22Rv1 (cell line): Measurements from ENCODE around the gene ATF7IP2.
A peak's percentile ranks its signal among the peaks of the same experiment; 100 is the strongest.
"Not testable (repeated sequence)": the region's sequence is repeated elsewhere in the genome, so short reads cannot be mapped to it uniquely, and the experiment has no call there.

Experiments
- H3K27ac ChIP-seq: fragments of 450-650 bp; 2 replicates; pipeline ENCODE4 v1.5.1; 2017
- ZFX ChIP-seq: fragments of 450-650 bp; IDR thresholded peaks from 2 replicates; pipeline ENCODE4 v1.6.1; 2017; ENCODE audit warnings: antibody characterized with exemption, borderline replicate concordance
- TF ChIP-seq, protein P1 (sequence below): fragments of 450-650 bp; IDR thresholded peaks from 2 replicates; pipeline ENCODE4 v1.5.1; 2017; ENCODE audit warnings: mild to moderate bottlenecking

Gene ATF7IP2

GRCh38 chr16:10385725-10386516 is at the start of gene ATF7IP2:
ATF7IP2 (plus strand) TSS chr16:10386061; CDS start chr16:10430621, 44,560 bp downstream.
- TF ChIP-seq, protein P1, sequence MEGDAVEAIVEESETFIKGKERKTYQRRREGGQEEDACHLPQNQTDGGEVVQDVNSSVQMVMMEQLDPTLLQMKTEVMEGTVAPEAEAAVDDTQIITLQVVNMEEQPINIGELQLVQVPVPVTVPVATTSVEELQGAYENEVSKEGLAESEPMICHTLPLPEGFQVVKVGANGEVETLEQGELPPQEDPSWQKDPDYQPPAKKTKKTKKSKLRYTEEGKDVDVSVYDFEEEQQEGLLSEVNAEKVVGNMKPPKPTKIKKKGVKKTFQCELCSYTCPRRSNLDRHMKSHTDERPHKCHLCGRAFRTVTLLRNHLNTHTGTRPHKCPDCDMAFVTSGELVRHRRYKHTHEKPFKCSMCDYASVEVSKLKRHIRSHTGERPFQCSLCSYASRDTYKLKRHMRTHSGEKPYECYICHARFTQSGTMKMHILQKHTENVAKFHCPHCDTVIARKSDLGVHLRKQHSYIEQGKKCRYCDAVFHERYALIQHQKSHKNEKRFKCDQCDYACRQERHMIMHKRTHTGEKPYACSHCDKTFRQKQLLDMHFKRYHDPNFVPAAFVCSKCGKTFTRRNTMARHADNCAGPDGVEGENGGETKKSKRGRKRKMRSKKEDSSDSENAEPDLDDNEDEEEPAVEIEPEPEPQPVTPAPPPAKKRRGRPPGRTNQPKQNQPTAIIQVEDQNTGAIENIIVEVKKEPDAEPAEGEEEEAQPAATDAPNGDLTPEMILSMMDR = no peak
- TF ChIP-seq ZFX = no peak
- peak within 1 kb of the TSS; percentile 67 for H3K27ac ChIP-seq

DNA sequence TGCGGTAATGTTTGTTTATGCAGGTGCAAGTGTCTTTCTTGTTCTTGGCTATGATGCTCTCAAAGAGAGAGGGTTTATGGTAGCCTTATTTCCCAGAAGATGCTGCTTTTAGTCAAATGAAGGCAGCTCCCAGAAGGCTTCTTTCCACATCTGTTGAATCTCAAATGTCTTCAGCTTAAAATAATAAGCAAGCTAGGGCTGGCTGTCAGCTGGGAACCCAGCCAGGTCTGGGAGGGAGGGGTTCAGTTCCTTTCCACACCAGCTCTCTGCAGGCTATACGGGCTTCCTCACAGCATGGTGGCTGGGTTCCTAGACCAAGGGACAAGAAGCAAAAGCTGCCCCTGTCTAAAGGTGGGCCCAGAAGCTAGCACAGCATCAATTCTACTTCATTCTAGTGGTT is 47.4 kb upstream of the ATF7IP2 start:
- TF ChIP-seq, protein P1 = no peak
- no peak for TF ChIP-seq ZFX
- no peak overlapping the region for H3K27ac ChIP-seq

- no peak overlapping the region for H3K27ac ChIP-seq
- TF ChIP-seq ZFX = no peak
- TF ChIP-seq, protein P1 = no peak
Measured at GRCh38 chr16:10339777-10340732, 45.8 kb upstream of the ATF7IP2 start.

DNA sequence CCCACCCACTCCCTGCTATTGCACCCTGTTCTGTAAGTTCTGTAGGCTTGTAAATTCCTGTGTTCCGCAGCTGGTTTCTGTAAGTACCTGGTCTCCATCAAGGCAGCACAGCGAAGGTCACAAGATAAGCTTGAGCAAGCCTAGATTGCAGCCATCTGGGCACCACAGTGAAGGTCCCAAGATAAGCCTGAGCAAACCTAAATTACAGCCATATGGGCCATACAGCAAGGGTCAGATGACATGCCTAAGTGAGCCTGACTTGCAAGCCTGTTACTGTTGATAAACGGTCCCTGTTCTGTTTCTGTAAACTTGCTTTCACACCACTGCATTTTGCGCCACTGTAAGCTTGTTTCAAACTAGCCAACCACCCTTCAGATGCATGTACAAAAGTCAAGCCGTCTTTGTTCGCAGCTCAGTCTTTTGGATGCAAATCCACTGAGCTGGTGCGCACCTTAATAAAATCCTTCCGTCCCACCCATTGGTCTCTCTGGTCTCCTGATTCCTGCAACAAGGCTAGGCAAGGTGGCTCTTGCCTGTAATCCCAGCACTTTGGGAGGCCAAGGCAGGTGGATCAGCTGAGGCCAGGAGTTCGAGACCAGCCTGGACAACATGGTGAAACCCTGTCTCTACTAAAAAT is 42.6 kb upstream of the ATF7IP2 start:
- no peak overlapping the region for H3K27ac ChIP-seq
- TF ChIP-seq, protein P1 = no peak
- no peak for TF ChIP-seq ZFX

DNA sequence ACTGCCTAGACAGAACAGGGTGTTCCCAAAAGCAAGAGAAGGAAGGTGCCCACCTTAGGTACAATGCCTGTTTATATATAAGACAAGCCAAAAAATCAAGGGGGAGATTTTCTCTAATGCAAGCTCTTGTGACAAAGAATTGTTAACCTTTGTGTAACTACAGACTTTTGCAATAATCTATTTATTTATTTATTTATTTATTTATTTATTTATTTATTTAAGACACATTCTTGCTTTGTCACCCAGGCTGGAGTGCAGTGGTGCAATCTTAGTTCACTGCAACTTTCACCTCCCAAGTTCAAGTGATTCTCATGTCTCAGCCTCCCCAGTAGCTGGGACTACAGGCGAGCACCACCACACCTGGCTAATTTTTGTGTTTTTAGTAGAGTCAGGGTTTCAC is 41.2 kb upstream of the ATF7IP2 start:
- not testable (repeated sequence) for H3K27ac ChIP-seq

- no peak overlapping the region for H3K27ac ChIP-seq
- no peak for TF ChIP-seq ZFX
- TF ChIP-seq, protein P1 = no peak
Measured at GRCh38 chr16:10345629-10346028, 40.2 kb upstream of the ATF7IP2 start.

GRCh38 chr16:10349851-10350250 is 36.0 kb upstream of the ATF7IP2 start:
- TF ChIP-seq, protein P1 = no peak
- TF ChIP-seq ZFX = no peak
- H3K27ac ChIP-seq = no peak overlapping the region
